Left forelimb (tissue), 1 donor: ENCODE results near the gene CACNG4.

ENCODE experiments used
- DNase-seq: peaks from one replicate; pipeline ENCODE4 v3.0.0-alpha.2; 2018; ENCODE audit warnings: low spot score

CACNG4 gene

DNA sequence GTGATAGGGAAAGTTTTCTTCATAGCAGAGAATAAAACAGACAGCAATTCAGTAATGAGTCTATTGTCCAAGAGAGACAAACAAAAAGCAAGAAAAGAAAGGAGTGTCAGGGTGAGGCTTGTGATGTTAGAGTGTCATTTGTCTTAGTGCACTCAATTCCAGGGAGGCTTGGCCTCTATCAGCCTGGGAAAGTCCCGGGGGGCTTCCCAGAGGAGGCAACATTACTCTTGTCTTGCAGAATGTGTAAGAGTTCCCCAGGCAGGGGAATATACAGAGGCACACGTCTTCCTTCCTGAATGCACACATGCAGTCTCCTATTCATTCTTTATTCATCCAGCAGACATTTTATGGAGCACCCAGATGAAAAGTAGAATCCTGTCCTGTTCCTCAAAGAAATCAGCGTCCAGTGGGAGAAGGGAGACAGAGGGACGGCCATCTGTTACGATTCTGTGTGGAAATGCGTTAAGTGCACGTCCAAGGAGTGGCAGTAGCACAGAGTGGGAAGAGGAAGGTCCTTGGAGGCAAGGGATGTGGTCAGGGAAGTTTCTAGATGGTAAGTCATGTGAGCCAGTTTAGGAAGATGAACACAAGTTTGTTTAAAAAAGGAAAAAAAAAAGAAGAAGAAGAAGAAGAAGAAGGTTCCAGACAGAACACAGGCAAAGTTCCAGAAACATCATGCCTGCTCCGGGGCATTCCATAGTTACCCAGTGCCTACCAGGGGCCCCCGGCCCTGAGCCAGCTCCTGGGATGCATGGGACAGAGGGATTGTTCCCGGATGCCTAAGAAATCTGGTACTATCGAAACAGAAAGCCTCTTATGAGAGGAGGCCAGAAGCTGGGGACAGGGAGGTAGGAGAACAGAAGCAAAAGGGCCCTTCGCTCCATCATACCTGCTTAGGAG, 21.1 kb downstream of the CACNG4 start:
- no peak for DNase-seq

DNA sequence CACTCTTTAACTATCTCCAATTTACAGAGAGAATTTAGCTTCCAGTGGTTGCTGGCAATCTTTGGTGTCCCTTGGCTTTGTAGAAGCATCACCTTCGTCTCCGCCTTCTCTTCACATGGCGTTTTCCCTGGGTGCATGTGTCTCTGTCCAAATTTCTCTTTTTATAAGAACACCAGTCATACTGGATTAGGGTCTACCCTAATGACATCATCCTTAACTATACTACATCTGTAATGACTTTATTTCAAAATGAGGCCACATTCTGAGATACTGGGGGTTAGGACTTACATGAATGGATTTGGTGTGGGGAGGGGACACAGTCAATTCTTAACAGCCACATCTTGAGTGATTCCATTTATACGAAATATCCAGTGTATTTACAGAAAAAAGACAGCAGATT, 22.2 kb downstream of the CACNG4 start:
- no peak for DNase-seq

DNA sequence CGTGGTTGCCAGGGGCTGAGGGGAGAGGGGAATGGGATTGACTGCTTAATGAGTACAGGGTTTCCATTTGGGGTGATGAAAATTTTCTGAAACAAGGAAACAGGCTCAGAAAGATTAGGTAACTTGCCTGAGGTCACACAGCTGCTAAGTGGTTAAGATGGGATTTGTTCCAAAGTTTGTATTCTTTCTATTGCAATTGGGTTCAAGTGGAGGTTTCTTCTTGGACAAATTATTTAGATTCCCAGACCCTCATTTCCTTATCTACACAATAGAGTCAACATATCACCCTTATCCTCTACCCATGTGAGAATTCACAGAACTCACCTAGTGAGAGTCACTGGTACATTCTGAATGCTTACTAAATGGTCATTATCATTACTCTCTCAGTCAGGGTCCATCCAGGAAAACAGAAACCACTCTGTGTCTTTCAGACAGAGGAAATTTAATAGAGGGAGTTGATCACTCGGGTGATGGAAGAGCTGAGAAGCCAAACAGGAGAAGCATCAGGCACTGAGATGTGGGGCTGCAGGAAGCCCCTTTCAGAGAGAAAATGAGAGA, 22.6 kb downstream of the CACNG4 start:
- no peak for DNase-seq

DNA sequence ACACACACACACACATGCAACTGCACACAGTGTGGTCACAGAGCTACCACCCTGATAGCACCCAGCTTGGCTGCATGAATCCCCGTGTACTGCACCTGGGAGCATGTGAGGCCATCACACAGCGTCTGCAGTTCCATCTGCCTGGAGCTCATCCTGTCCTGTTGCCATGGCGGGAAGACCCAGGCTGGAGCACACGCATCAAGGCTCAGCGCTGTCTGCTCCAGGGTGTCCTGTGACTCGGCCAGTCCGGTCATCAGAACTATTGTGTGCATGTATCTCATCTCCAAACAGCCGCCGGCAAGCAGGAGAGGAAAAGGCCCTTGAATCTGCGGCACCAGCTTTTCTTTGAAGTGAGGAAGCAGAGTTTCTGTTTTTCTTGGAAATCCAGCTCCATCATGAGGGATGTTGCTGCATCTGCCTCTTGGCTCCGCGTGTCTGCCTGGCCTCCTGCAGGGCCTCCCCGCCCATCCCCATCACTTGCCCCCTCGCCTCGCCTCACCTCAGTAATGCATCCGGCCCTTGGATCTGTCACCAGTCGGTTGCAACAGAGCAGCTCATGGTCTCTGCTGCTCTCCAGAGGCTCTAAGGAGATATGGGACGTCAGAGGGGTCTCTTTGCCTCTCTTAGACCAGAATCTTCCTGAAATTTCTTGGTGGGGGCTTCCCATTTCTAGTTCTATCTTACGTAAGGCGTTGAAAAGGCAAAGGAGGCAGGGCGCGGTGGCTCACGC, 23.7 kb downstream of the CACNG4 start:
- DNase-seq = no peak

DNA sequence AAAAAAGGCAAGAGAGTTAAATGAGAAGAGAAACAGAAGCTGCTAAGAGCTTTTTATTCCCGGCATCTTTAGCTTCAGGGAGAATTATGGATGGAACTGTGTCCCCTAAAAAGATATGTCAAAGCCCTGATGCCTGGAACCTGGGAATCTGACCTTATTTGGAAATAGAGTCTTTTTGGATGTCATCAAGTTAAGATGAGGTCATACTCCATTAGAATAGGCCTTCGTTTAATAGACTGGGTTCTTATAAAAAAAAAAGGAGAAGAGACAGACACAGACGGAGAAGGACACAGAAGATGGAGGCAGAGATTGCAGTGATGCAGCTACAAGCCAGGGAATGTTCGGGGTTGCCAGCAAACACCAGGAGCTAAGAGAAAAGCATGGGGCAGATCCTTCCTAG, 24.6 kb downstream of the CACNG4 start:
- DNase-seq = no peak

DNA sequence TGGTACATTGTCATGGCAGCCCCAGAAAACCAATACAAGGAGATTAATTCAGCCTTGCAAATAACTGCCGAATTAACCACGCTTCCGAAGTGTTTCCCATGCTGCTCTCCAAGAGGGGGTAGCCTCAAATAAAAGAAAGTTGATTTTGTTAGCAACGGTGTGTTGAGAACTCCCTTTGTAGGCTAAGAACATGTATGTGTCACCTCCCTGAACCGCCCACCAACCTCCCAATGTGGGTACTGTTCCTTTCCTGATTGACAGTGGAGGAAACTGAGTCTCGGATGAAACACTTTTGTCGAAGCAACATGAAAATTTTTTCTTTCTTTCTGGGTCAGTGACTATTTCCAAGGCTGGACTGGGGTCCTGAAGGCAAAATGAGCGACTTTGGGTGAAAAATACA, 25.1 kb downstream of the CACNG4 start:
- DNase-seq = no peak

DNA sequence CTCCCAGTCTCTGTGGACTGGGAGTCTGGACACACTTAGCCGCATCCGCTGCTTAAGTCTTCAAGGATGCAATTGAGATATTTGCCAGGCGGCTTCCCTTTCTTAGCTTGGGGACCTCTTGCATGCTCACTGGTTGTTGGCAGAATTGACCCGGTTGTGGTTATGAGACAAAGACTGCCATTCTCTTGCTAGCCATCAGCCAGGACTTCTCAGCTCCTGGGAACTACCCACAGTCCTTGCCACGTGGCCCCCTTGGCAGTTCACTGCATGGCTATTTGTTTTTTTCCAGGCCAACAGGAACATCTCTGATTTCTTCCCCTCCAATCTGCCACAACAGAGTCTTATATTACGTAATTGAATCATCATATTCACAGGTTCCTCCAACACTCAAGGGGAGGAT, 25.5 kb downstream of the CACNG4 start:
- no peak for DNase-seq

DNA sequence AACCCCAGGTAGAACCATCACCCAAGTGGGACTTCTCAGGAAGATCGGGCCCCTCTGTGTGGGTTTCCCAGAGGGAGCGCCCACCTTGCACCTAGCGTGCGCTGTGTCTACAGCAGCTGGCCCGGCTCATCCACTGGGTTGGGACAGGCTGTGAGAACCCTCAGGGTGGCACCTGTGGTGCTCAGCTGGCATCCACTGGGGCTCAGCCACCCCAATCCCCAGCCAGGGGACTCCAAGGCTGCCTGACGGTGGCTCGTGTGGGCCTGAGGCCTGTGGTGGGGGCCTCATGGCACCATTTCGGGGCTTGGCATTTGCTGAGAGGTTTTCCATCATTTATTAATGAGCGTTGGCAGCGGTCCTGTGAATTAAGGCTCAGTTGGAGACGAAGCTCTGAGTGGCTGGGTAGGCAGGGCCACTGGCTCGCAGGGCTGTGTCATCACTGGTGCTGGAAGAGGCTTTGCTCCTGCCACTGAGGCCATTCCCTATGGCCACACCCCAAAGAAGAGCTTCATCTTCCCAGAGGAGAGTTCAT, 28.5 kb downstream of the CACNG4 start:
- no peak for DNase-seq

DNA sequence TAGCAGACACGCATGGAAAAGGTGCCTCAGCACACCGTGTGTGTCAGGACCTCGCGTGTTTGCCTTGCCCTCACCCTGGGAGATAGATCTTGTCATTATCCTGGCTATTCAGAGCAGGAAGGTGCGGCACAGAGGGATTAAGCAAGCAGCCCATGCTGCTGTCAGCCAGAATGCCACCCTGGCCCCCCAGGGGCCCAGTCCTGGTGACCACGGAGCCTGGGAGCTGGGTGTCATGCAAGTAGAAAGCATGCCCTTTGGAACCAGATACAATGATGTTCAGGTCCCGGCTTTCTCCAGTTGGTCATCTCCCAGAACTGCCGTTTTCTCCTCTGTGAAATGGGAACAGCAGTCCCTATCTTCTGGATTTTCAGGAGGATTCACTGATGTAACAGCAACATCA, 29.9 kb downstream of the CACNG4 start:
- no peak for DNase-seq

DNA sequence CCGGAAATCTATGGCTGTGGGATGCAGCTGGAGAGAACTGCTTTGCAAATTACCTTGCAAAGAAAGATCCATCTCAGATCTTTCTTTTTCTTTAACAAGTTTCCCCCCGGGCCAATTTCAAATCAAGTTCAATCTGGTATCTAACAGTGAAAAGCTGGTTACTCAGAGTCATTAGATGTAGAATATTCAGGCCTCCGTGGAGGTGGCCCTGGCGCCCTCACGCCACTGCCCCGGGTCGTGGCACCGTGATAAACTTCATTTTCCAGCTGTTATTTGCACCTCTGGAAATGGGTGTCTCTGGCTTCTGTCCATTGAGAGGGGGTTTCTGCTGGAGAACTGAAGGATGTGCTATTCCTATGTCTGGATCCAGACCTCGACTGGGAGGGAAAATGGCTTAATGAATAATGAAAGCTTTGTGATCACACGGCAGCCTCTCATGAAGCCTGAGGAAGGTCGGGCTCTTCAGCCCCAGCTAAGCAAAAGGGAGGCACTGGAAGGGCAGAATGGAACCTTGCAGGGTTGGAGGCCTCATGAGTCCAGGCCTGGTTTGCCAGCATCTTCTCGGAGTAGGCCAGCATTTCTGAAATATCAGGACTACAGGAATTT, 30.5 kb downstream of the CACNG4 start:
- DNase-seq = no peak

DNA sequence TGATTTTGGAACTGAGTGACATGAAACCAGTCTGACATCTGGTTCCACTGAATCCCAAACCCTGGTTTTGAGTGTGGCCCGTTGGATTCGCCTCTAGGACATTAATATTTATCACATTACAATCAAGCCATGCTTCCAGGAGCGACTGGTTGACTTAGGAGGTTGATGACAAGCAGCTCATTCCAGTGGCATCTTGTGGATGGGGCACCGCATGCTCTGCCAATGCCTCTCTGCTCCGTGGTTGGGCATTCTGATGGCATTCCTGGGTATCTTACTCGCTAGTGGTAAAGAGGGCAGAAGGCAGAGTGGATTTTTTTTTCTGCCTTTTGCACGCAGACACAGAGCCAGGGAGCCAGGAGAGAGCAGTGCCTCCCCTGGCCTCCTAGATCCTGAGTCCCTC, 31.4 kb downstream of the CACNG4 start:
- no peak for DNase-seq

DNA sequence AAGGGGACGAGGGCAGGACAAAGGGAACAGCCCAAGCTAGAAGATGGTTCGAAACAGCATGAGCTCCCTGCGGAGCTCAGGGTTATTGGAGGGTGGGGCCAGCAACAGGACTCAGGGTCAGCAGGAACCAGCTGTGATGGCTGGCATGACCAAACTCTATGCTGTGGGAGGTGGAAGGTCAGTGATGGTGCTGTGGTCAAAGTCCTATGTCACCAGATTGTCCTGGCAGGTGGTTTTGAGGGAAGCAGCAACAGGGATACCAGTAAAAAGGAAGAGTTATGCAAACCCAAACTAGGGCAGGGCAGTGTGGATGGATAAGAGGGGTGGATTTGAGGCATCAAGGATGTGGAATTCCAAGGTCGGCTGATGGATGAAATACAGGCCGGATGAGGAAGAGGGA, 32.4 kb downstream of the CACNG4 start:
- no peak for DNase-seq

DNA sequence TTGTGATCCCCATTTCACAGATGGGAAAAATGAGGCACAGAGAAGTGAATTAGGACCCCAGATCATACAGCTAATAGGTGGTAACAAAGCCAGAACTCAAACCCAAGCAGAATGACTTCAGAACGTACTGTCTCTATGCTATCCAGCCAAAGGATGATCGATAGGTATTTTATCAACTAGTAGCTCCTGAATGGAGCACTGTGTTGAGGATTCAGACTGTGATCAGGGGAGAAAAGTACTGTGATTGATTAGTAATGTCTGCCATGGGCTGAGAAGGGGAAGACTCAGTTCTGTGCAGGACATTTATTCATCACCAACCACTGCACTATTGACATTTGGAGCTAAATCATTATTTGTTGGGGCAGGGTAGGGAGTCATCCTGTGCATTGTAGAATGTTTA, 38.7 kb downstream of the CACNG4 start:
- DNase-seq = no peak

DNA sequence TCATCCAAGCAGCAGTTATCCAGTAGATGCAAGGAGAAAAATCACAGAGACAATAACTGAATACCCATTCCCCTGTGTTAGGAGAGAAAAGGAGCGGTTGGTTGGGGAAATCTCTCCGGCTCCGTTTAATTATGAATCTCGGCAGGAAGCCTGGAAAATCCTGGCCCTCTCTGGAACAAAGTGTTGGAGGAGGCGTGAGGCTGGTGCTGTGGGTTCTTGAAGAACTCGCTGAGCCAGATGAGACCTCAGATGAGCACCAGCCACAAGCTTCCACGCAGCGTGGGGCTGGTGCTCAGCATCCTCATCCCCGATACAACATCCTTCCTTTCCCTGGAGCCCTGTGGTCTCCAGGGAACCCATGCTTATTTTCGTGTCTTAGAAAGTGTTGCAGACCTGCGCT, 39.7 kb downstream of the CACNG4 start:
- DNase-seq = no peak

DNA sequence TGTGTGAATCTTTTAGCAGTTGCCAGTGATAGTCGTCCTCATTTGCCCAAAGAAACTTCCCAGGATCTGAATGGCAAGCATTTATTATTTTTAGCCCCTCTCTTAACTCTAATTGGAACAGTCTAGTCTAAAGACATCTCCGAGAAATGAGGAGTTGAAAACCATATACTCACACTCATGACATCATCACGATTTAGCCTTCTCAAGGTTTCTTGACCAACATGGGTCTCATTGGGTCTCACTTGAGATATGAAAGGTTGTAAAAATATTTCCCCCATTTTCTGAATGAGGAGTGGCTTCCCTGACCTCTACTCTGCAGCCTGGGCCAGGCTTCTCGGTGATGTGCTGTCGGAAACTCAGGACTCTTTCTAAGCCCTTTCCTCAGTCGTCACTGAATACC, 42.8 kb downstream of the CACNG4 start:
- DNase-seq = no peak

DNA sequence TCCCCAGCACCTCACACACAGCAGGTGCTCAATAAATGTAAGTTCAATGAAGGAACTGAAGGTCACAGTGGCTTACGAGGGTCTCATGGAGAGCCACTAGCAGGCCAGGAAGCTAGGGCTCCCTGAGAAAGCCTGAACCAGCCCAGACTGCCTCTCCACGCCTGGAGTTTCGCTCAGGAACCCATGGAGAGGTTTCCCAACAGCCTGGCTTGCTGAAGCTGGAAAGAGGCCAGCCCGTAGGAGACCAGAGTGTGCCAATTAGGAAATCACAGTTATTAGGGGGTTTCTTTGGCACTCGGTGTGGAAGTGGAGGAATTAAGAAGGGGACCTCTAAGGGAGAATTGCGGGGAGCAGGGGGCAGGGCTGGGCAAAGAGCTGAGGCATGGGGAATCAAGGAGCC, 43.6 kb downstream of the CACNG4 start:
- no peak for DNase-seq

DNA sequence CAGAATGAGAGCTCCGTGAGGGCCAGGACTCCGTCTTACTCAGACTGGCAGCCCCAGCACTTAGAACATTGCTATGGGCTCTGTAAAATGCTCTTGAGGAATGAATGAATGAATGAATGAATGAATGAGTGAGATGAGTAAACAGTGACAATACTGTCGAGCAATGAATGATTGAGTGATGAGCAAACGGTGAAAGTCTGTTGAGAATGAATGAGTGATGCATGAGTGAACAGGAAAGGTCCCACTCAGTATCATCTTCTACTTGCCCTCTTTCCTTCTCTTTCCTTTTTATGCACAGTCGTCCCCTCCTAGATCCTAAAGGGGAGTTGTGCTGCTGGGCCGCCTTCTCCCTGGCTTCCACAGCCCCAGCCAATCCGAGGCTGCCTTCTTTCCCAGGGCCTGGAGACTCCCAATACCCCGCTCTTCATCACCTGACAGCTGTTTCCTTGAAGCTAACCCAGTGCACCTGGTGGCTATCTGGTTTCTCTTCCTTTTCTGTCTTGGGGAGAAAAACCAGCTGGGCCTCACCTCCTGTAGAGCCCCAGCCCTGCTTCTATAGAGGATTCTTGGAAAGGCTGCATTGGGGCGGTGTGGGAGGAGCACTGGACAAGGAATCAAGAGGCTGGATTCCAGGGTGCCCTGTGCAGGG, 47.1 kb downstream of the CACNG4 start:
- DNase-seq = no peak

DNA sequence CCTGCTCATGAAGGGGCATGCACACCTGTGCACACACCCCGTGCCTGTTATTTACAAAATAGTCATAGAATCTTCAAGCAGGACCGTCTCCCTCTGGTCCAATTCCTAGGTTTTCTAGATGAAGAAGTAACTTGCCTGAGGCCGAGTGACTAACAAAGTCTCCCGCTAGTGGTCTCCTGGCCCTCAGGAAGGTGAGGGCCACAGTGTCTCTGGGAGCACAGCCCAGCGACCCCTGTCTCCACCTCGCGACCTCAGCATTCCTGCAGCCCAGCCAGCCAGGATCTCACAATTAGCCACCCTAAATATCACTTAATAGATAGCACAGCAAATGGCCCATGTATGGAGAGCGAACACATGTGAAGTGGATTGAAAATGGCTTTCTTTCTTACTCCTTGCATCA, 49.4 kb downstream of the CACNG4 start:
- DNase-seq = no peak

DNA sequence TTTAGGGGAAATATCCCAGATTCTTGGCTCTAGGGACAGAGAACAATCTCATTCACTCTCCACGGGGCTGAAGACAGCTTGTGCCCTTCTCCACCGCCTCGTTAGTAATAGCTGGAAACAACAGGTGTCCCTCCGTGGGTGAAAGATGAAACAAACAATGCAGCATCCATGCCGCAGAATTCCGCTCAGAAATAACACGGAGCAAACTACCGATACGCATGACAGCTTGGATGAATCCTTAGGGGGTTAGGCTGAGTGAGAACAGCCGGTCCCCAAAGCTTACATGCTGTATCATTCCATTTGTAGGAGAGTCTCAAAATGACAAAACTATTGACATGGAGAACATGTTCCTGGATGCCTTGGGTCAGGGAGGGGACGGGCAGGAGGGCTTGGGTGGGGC, 50.5 kb downstream of the CACNG4 start:
- DNase-seq = no peak

DNA sequence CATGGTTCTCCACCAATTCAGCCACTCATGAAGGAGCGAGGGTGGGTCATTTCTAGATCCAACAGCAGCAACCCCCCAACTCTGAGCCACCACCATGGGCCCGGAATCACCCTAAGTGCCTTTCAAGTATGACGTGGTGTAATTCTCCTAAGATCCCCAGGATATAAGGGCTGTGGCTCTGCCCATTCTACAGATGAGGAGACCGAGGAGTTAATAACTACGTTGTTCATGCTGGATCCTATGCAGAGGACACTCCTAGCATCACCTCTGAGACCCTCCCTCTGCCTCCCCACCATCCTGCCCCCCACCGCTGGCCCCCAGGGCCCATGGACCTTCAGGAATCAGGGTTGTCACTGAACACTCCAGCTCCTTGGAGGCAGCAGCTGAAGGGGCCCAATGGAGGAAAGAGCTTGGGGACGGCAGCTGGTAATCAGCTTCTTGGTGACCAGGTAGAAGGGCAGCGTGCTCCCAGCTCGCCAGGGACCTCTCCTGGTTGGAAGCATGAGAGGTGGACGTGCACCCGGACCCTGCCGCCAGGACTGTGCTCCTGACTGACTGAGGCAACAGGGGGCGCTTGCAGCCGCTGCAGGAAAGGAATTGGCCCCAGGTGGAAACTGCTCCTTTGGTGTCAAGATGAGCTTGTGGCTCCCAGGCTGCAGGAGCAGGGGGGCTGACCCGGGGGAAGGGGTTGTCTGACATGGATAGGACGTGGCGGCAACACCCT, 51.7 kb downstream of the CACNG4 start:
- no peak for DNase-seq

DNA sequence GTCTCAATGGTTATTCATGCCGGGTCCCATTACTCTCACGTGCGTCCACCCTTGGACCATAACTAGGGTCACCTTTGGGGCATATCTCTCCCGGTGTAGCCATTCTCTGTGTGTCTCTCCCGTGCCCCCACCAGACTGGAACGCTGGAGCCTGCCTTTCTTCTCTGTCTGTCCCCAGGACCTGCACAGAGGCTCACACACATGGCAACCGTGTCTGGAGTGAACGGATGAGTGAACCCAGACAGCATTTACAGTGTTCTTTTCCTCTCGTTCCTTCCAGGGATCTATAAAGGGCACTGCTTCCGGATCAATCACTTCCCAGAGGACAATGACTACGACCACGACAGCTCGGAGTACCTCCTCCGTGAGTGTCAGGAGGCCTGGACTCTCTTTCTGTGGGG, 53.4 kb downstream of the CACNG4 start:
- no peak for DNase-seq
